ENCODE measurements around the gene UNCX. TPM values are rescaled to one million over a fixed set of nuclear protein-coding genes. Genes with fewer than 3 reads are reported as not detected.

The UNCX gene
- total and polyA plus RNA-seq, 9 of the 15 experiments (the other 6 are each of a cell fraction or from before 2014, with no cell fraction given), result not detected

- H3K27me3 ChIP-seq (ENCODE audit: control insufficient read depth in 2 of 2, insufficient read depth in 2 of 2, low read length in 2 of 2), result peaks cover 52 to 64% of the 10 kb centered on the region in 2 experiments
- no peak for ATAC-seq
These were observed 2.9 kb downstream of the UNCX start for GRCh38 chr7:1235501-1236131.

More at GRCh38 chr7:1235501-1236131, 2.9 kb downstream of the UNCX start:
- ChIA-PET CTCF (ENCODE audit: low intra/inter-chr PET ratio) (interaction anchor here (0.7 kb wide), 1 partner anchor 172 kb away, joined by 3 read pairs; no protein-coding TSS in a partner anchor), POLR2A (no interaction called here)
- BruUV-seq (replicated peaks), result no TSS peak
- H4K20me1 ChIP-seq (replicated peaks; ENCODE audit: control insufficient read depth, insufficient read depth, low read length), result 0 out of 2 replicates have a peak, but pooled peaks cover 13% of the 10 kb centered on the region
- FAIRE-seq (no peak), DNase-seq (ENCODE audit: extremely low read depth in 1 of 4, low spot score in 3 of 4) (no peak)
- no peak overlapping the region for H3K4me2 ChIP-seq (ENCODE audit: insufficient read depth, low read length)
- H3K9ac ChIP-seq (ENCODE audit: insufficient read depth in 1 of 2, low read depth in 2 of 2, low read length in 2 of 2), result no peak overlapping the region
- H3K9me3 ChIP-seq (replicated peaks; ENCODE audit: control insufficient read depth, insufficient read depth, low read depth, low read length), result no peaks in the 10 kb centered on the region
- in situ Hi-C loops (cut with MboI) (no loop called here), intact Hi-C loops (cut with micrococcal nuclease) (no loop called here)
- 5% methylated on average over 39 of the region's 66 CpGs for WGBS (ENCODE audit: insufficient coverage, low coverage, missing lambda C conversion rate)
- TF ChIP-seq MIER1 (IDR thresholded peaks at IDR 0.05; ENCODE audit: low read depth) (no peak), ILF3 (IDR thresholded peaks at IDR 0.05; ENCODE audit: borderline replicate concordance) (no peak), SMARCB1 (IDR thresholded peaks at IDR 0.05; ENCODE audit: insufficient read length, low read depth) (no peak), FOXK2 (conservative IDR thresholded peaks at IDR 0.05 in 1 of 2, IDR thresholded peaks at IDR 0.05 in 1 of 2; ENCODE audit: low read depth in 2 of 2) (no peak), ZNF174 (CRISPR knock-in tag; IDR thresholded peaks at IDR 0.05) (no peak), NCOA6 (IDR thresholded peaks at IDR 0.05) (no peak), PPARD (CRISPR knock-in tag; IDR thresholded peaks at IDR 0.05) (no peak), THAP12 (CRISPR knock-in tag; IDR thresholded peaks at IDR 0.05) (no peak), SPI1 (IDR thresholded peaks at IDR 0.05; ENCODE audit: borderline replicate concordance, low read depth, low read length) (no peak), ARID3A (IDR thresholded peaks at IDR 0.05; ENCODE audit: borderline replicate concordance, low read depth, low read length) (no peak), RBM22 (IDR thresholded peaks at IDR 0.05; ENCODE audit: low read depth, low read length, poor library complexity, severe bottlenecking) (no peak), THRAP3 (IDR thresholded peaks at IDR 0.05; ENCODE audit: borderline replicate concordance) (no peak), TARDBP (IDR thresholded peaks at IDR 0.05) (no peak), NR4A1 (CRISPR knock-in tag; IDR thresholded peaks at IDR 0.05) (no peak), NR4A1 (tag; IDR thresholded peaks at IDR 0.05) (no peak), FIP1L1 (IDR thresholded peaks at IDR 0.05; ENCODE audit: low read depth, low read length, poor library complexity, severe bottlenecking) (no peak), ZNF780A (CRISPR knock-in tag; IDR thresholded peaks at IDR 0.05) (no peak)
- H2AFZ ChIP-seq (ENCODE audit: low read depth, low read length), result no peak overlapping the region
- no peak overlapping the region for H3K27ac ChIP-seq (ENCODE audit: extremely low read depth, low read depth, low read length)
- H3K4me1 ChIP-seq (replicated peaks in 1 of 2; ENCODE audit: control insufficient read depth in 2 of 2, insufficient read depth in 2 of 2, low read length in 2 of 2), result peaks cover 0 to 22% of the 10 kb centered on the region in 2 experiments; a peak in 2 of 5 replicates
- H3K36me3 ChIP-seq (ENCODE audit: control insufficient read depth, insufficient read depth, low read length), result no peaks in the 10 kb centered on the region
- no peaks in the 10 kb centered on the region for H3K79me2 ChIP-seq (ENCODE audit: control insufficient read depth, insufficient read depth, low read length)
- H3K4me3 ChIP-seq, result no peak overlapping the region
- H3K9me1 ChIP-seq (ENCODE audit: control insufficient read depth, insufficient read depth, low read length), result no peaks in the 10 kb centered on the region
